GM18868 (cell line): ENCODE measurements around the gene ACTN3.
"Not testable (repeated sequence)": the region's sequence is repeated elsewhere in the genome, so short reads cannot be mapped to it uniquely, and the experiment has no call there.

ENCODE experiments used
- ATAC-seq: cut with Tn5 transposase; IDR thresholded peaks from one replicate; pipeline ENCODE4 v1.9.1; 2021; ENCODE audit warnings: mild to moderate bottlenecking, moderate library complexity; ENCODE audit not compliant: unreplicated experiment

The ACTN3 gene

GRCh38 chr11:66544952-66545351 is 1.8 kb upstream of the ACTN3 start:
- not testable (repeated sequence) for ATAC-seq

- peak; percentile 81 for ATAC-seq
Measured at GRCh38 chr11:66545701-66546367, 869 bp upstream of the ACTN3 start, which contains the start of gene ZDHHC24. Gene ZDHHC24, minus strand, starts transcription at chr11:66546048. Its CDS starts 45 bp downstream, at chr11:66546003.

- ATAC-seq = no peak
Measured at GRCh38 chr11:66546966-66547661, 411 bp downstream of the ACTN3 start.

- no peak for ATAC-seq
Measured at GRCh38 chr11:66547662-66548009, 933 bp downstream of the ACTN3 start.

- ATAC-seq = no peak
Measured at GRCh38 chr11:66548041-66548440, 1.3 kb downstream of the ACTN3 start.

- ATAC-seq = no peak
Measured at GRCh38 chr11:66548774-66549630, 2.3 kb downstream of the ACTN3 start.

GRCh38 chr11:66549696-66550095 is 3.0 kb downstream of the ACTN3 start:
- no peak for ATAC-seq

- ATAC-seq = no peak
Measured at GRCh38 chr11:66550887-66551286, 4.2 kb downstream of the ACTN3 start.

- no peak for ATAC-seq
Measured at GRCh38 chr11:66554602-66555001, 7.9 kb downstream of the ACTN3 start.

- no peak for ATAC-seq
Measured at GRCh38 chr11:66555416-66555815, 8.7 kb downstream of the ACTN3 start.

- ATAC-seq = no peak
Measured at GRCh38 chr11:66556086-66556485, 9.4 kb downstream of the ACTN3 start.

- no peak for ATAC-seq
Measured at GRCh38 chr11:66557733-66558326, 11.1 kb downstream of the ACTN3 start.

GRCh38 chr11:66559142-66559865 is 12.6 kb downstream of the ACTN3 start:
- no peak for ATAC-seq

GRCh38 chr11:66559866-66560676 is 13.4 kb downstream of the ACTN3 start:
- no peak for ATAC-seq

- ATAC-seq = no peak
Measured at GRCh38 chr11:66561178-66561974, 14.7 kb downstream of the ACTN3 start.

- ATAC-seq = no peak
Measured at GRCh38 chr11:66561975-66562248, 15.2 kb downstream of the ACTN3 start.

GRCh38 chr11:66562275-66562674 is 15.6 kb downstream of the ACTN3 start:
- no peak for ATAC-seq

GRCh38 chr11:66562907-66563583 is 16.3 kb downstream of the ACTN3 start:
- no peak for ATAC-seq

- ATAC-seq = no peak
Measured at GRCh38 chr11:66563832-66564231, 17.1 kb downstream of the ACTN3 start.
